ENCODE results near the gene SLC6A1.

SLC6A1 gene

DNA sequence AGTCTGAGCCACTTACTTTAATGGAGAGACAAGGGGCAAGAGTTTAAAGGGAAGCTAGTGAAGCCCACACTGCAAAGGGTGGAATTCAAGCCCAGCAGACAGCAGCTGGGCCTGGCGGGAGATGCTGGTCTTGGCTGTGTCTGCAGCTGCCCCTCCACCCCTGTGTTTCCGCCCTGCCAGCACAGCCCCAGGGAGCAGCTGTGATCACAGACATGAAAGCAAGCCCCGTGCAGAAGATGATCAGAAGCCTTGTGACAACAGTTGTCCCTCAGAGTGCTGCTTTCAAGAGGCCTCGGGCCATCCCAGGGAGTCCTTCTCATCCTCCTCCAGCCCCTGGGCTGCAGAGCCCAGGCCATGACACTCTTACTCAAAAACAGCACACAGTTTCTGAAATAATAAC lies 24.1 kb upstream of the SLC6A1 start:
- Histone ChIP-seq H3K79me2 (ENCODE audit: insufficient read depth, low read length) (no peaks in the 10 kb centered on the region), H3K4me1 (ENCODE audit: insufficient read depth, low read length, severe bottlenecking) (no peaks in the 10 kb centered on the region), H3K27me3 (ENCODE audit: insufficient read depth, low read length) (no peaks in the 10 kb centered on the region), H3K4me2 (ENCODE audit: low read length) (no peak overlapping the region), H3K36me3 (ENCODE audit: insufficient read depth, low read length) (no peaks in the 10 kb centered on the region), H3F3A (ENCODE audit: insufficient read depth, low read length) (no peaks in the 10 kb centered on the region), H4K20me1 (ENCODE audit: insufficient read depth, low read length) (no peaks in the 10 kb centered on the region), H2AFZ (ENCODE audit: low read length) (no peak overlapping the region), H3K4me3 (ENCODE audit: low read depth, low read length, poor library complexity, severe bottlenecking) (no peak overlapping the region), H3K9me2 (ENCODE audit: low read depth, low read length) (no peaks in the 10 kb centered on the region), H3K9me3 (ENCODE audit: low read length) (no peaks in the 10 kb centered on the region), H3K27ac (ENCODE audit: low read depth, low read length, poor library complexity, severe bottlenecking) (no peak overlapping the region), H3K9ac (ENCODE audit: low read length) (no peak overlapping the region)
- TF ChIP-seq, protein P1, sequence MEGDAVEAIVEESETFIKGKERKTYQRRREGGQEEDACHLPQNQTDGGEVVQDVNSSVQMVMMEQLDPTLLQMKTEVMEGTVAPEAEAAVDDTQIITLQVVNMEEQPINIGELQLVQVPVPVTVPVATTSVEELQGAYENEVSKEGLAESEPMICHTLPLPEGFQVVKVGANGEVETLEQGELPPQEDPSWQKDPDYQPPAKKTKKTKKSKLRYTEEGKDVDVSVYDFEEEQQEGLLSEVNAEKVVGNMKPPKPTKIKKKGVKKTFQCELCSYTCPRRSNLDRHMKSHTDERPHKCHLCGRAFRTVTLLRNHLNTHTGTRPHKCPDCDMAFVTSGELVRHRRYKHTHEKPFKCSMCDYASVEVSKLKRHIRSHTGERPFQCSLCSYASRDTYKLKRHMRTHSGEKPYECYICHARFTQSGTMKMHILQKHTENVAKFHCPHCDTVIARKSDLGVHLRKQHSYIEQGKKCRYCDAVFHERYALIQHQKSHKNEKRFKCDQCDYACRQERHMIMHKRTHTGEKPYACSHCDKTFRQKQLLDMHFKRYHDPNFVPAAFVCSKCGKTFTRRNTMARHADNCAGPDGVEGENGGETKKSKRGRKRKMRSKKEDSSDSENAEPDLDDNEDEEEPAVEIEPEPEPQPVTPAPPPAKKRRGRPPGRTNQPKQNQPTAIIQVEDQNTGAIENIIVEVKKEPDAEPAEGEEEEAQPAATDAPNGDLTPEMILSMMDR (IDR thresholded peaks at IDR 0.05; ENCODE audit: low read length): no peak
- TF ChIP-seq EZH2 (IDR thresholded peaks at IDR 0.05; ENCODE audit: borderline replicate concordance, low read length): no peak

DNA sequence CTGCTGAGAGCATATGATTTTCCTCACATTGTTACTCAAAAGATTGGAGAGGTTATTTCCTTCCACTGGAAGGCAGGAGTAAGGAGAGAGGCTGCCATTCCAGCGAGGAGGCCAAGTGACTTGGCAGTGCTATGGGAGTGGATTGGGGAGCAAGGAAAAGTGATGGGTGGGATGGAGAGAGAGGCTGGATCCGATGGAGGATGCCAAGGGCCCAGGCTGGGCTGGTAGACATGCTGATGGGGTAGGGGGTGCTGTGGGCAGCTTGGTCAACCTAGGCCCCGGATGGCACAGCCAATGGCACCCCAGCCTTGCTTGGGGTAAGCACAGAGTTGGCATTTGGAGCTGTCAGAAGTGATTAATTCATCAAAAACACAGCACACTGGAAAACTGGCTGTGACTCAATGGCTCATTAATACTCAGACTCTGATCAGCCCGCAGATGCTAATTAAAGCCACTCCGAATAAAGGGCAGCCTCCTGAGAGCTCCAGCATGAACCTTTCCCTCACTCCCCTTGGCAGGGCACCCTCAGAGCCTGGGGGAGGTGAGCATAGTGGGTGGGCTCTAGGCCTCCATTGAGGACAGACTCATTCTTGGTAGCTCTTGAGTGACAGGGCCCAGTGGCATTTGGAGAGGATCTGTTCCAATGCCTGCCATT lies 22.1 kb upstream of the SLC6A1 start:
- Histone ChIP-seq H3K79me2 (ENCODE audit: insufficient read depth, low read length) (no peaks in the 10 kb centered on the region), H3K27ac (ENCODE audit: low read depth, low read length, poor library complexity, severe bottlenecking) (no peak overlapping the region), H3K4me1 (ENCODE audit: insufficient read depth, low read length, severe bottlenecking) (no peaks in the 10 kb centered on the region), H3K9ac (ENCODE audit: low read length) (no peak overlapping the region), H3K9me3 (ENCODE audit: low read length) (no peaks in the 10 kb centered on the region), H3K36me3 (ENCODE audit: insufficient read depth, low read length) (no peaks in the 10 kb centered on the region), H3K4me3 (ENCODE audit: low read depth, low read length, poor library complexity, severe bottlenecking) (no peak overlapping the region), H3F3A (ENCODE audit: insufficient read depth, low read length) (no peaks in the 10 kb centered on the region), H3K4me2 (ENCODE audit: low read length) (no peak overlapping the region), H3K27me3 (ENCODE audit: insufficient read depth, low read length) (no peaks in the 10 kb centered on the region), H4K20me1 (ENCODE audit: insufficient read depth, low read length) (no peaks in the 10 kb centered on the region), H2AFZ (ENCODE audit: low read length) (no peak overlapping the region), H3K9me2 (ENCODE audit: low read depth, low read length) (no peaks in the 10 kb centered on the region)
- TF ChIP-seq EZH2 (IDR thresholded peaks at IDR 0.05; ENCODE audit: borderline replicate concordance, low read length): no peak
- TF ChIP-seq, protein P1 (IDR thresholded peaks at IDR 0.05; ENCODE audit: low read length): no peak

DNA sequence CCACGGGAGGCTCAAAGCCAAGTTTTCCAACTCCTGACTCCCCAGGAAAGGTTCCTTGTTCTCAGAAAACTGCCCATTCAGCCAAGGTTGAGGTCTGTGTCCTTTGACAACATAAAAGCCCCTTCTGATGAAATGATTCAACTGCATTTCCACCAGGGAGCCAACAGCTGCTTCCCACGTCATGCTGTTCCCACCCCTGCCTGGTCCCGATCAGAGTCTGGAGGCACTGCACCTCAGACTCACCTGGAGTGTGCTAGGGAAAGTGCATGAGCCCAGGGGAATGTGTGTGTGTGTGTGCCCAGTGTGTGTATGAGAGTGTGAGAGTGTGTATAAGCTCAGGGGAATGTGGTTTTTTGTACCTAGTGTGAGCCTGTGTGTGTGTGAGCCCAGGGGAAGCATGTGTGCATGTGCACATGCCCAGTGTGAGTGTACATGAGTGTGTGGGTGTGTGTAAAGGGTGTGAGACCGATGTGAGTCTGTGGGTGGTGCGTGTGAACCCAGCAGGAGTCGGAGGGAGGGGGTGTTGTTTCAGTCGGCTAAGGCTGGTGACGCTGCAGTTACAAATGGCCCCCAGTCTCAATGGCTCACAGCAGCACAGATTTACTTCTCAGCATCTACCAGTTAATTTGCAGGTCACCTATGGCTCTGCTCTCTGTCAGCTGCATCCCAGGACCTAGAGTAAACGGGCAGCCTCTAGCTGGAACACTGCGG lies 20.3 kb upstream of the SLC6A1 start:
- H4K20me1 ChIP-seq (ENCODE audit: insufficient read depth, low read length): no peaks in the 10 kb centered on the region
- TF ChIP-seq, protein P1 (IDR thresholded peaks at IDR 0.05; ENCODE audit: low read length): no peak
- no peak for TF ChIP-seq EZH2 (IDR thresholded peaks at IDR 0.05; ENCODE audit: borderline replicate concordance, low read length)
- no peaks in the 10 kb centered on the region for H3F3A ChIP-seq (ENCODE audit: insufficient read depth, low read length)
- no peaks in the 10 kb centered on the region for H3K36me3 ChIP-seq (ENCODE audit: insufficient read depth, low read length)
- no peaks in the 10 kb centered on the region for H3K79me2 ChIP-seq (ENCODE audit: insufficient read depth, low read length)
- H3K9me2 ChIP-seq (ENCODE audit: low read depth, low read length): no peaks in the 10 kb centered on the region
- H3K27ac ChIP-seq (ENCODE audit: low read depth, low read length, poor library complexity, severe bottlenecking): no peak overlapping the region
- H3K4me3 ChIP-seq (ENCODE audit: low read depth, low read length, poor library complexity, severe bottlenecking): no peak overlapping the region
- H3K4me1 ChIP-seq (ENCODE audit: insufficient read depth, low read length, severe bottlenecking): no peaks in the 10 kb centered on the region
- H3K27me3 ChIP-seq (ENCODE audit: insufficient read depth, low read length): no peaks in the 10 kb centered on the region
- H3K9me3 ChIP-seq (ENCODE audit: low read length): no peaks in the 10 kb centered on the region
- no peak overlapping the region for H3K9ac ChIP-seq (ENCODE audit: low read length)
- no peak overlapping the region for H2AFZ ChIP-seq (ENCODE audit: low read length)
- H3K4me2 ChIP-seq (ENCODE audit: low read length): no peak overlapping the region

All from OCI-LY1 (cell line).